Hepatocyte (in vitro differentiated cells): ENCODE results near the gene METTL6.
"Not testable (repeated sequence)": the region's sequence is repeated elsewhere in the genome, so short reads cannot be mapped to it uniquely, and the experiment has no call there.

Source experiments
- CTCF ChIP-seq: fragments of 200-600 bp; sonication (generic); IDR thresholded peaks from 2 replicates; pipeline ENCODE4 v1.5.1; 2016; ENCODE audit warnings: antibody characterized with exemption, mild to moderate bottlenecking; ENCODE audit not compliant: poor library complexity
- EZH2 ChIP-seq: fragments of 200-600 bp; sonication (generic); IDR thresholded peaks from 2 replicates; pipeline ENCODE4 v1.6.1; 2016; ENCODE audit warnings: antibody characterized with exemption, mild to moderate bottlenecking, borderline replicate concordance
- EZH2phosphoT487 ChIP-seq: fragments of 200-600 bp; sonication (generic); IDR thresholded peaks from one replicate; pipeline ENCODE4 v1.6.1; 2018; ENCODE audit warnings: antibody characterized with exemption, mild to moderate bottlenecking, low read depth, moderate library complexity; ENCODE audit not compliant: unreplicated experiment, severe bottlenecking

GRCh38 chr3:15388335-15388734, 39.0 kb downstream of the METTL6 start:
- TF ChIP-seq CTCF, EZH2phosphoT487, EZH2: not testable (repeated sequence)
